ENCODE data around the gene CD79B. TPM values are rescaled to one million over a fixed set of nuclear protein-coding genes. Genes with fewer than 3 reads are reported as not detected.

The CD79B gene
- total RNA-seq, 4 donors from 2014 or later: 4.0 to 15.8 (median 6.0) TPM

DNA sequence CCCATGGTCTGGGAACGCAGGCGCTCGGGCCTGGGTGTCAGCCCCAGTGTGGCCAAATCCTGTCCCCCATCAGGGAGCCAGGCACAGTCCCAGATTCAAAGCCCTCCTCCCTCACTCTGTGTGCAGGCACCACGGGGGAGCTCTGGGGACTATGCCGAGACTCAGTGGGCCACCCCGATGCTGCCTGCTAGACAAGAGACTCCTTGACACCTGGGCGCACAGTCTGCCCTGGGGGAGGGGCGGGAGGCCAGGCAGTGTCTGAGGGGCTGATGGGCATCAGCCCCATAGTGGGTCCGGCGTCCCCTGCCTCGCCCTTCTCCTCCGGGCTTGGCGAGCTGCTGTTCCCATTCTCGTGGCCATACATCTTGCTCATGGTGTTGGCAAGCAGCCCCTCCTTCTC lies 8.5 kb upstream of the CD79B start:
- ATAC-seq (ENCODE audit: low FRiP score): no peak
- TF ChIP-seq, protein P1, sequence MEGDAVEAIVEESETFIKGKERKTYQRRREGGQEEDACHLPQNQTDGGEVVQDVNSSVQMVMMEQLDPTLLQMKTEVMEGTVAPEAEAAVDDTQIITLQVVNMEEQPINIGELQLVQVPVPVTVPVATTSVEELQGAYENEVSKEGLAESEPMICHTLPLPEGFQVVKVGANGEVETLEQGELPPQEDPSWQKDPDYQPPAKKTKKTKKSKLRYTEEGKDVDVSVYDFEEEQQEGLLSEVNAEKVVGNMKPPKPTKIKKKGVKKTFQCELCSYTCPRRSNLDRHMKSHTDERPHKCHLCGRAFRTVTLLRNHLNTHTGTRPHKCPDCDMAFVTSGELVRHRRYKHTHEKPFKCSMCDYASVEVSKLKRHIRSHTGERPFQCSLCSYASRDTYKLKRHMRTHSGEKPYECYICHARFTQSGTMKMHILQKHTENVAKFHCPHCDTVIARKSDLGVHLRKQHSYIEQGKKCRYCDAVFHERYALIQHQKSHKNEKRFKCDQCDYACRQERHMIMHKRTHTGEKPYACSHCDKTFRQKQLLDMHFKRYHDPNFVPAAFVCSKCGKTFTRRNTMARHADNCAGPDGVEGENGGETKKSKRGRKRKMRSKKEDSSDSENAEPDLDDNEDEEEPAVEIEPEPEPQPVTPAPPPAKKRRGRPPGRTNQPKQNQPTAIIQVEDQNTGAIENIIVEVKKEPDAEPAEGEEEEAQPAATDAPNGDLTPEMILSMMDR (IDR thresholded peaks at IDR 0.05): no peak
- no peak for DNase-seq (ENCODE audit: low spot score)

DNA sequence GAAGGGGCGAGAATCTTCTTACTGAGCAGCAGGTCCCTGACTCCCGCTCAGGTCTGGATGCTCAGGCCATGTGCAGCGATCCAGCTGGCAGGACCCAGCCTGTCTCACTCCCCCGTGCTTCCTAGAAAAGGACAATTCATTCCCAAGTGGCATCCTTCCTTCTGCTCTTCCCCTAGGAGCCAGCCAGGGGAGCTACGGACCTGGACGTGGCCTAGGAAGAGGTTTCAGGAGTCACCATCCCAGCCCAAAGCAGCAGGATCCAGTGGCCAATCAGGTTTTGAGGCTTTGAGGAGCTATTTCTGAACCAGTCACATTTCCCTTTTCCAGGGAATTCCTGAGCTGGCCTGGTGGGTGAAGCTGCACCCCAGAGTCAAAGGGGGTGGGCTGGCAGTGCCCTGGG lies 7.8 kb upstream of the CD79B start:
- TF ChIP-seq, protein P1 (IDR thresholded peaks at IDR 0.05): no peak
- DNase-seq (ENCODE audit: low spot score) (no peak), ATAC-seq (ENCODE audit: low FRiP score) (no peak)

DNA sequence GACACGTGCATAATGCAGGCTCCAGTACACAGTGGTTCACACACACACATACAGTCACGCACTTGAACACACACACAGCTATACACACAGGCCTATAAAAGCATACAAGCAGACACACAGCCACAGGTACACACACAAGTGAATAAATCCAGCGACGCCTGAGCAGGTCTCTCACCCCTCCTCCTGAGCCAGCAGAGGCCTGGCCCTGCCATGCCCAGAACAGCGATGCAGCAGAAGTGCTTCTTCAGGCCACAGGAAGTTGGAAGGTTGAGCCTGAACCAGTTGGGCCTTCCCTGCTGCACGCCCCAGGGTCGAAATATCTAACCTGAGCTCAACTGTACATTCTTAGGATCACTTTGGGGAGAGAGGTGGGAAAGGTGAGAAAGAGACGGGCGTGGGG lies 7.3 kb upstream of the CD79B start:
- no peak for DNase-seq (ENCODE audit: low spot score)
- TF ChIP-seq, protein P1 (IDR thresholded peaks at IDR 0.05): no peak
- no peak for ATAC-seq (ENCODE audit: low FRiP score)

DNA sequence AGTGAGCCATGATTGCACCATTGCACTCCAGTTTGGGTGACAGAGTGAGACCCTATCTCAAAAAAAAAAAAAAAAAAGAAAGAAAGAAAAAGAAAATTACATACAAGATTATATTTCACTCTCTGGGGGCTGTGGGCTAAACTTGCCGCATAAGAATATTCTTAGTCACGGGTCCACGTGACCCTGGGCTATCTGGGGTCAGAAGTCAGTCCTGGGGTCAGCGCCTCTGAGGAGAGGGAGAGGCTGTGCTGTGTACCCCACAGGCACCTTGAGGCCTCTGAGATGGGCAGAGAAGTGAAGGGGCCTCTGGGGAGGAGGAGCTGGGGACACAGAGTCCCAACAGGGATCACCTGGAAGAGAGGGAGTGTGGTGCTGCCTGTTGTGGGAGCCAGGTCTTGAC lies 5.8 kb upstream of the CD79B start:
- DNase-seq (ENCODE audit: low spot score) (no peak), ATAC-seq (ENCODE audit: low FRiP score) (no peak)
- TF ChIP-seq, protein P1 (IDR thresholded peaks at IDR 0.05): no peak

DNA sequence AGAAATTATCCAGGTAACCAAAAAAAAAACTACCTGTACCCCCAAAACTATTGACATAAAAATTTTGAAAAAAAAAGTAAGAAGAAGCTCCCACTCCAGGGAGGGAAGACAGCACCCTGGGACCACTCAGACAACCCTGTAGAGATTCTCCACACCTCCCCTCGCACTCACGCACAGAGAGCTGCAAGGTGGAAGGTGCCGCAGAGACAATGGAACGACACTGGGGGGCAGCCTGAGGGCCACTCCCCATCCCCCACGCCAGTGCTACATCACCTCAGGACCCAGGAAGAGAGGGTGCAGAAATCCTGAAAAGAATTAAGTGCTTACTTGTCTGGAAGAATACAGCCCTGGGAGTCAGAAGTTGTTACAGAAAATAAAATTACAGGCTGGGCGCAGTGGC lies 5.2 kb upstream of the CD79B start:
- DNase-seq (ENCODE audit: low spot score): no peak
- TF ChIP-seq, protein P1 (IDR thresholded peaks at IDR 0.05): no peak
- ATAC-seq (ENCODE audit: low FRiP score): no peak

DNA sequence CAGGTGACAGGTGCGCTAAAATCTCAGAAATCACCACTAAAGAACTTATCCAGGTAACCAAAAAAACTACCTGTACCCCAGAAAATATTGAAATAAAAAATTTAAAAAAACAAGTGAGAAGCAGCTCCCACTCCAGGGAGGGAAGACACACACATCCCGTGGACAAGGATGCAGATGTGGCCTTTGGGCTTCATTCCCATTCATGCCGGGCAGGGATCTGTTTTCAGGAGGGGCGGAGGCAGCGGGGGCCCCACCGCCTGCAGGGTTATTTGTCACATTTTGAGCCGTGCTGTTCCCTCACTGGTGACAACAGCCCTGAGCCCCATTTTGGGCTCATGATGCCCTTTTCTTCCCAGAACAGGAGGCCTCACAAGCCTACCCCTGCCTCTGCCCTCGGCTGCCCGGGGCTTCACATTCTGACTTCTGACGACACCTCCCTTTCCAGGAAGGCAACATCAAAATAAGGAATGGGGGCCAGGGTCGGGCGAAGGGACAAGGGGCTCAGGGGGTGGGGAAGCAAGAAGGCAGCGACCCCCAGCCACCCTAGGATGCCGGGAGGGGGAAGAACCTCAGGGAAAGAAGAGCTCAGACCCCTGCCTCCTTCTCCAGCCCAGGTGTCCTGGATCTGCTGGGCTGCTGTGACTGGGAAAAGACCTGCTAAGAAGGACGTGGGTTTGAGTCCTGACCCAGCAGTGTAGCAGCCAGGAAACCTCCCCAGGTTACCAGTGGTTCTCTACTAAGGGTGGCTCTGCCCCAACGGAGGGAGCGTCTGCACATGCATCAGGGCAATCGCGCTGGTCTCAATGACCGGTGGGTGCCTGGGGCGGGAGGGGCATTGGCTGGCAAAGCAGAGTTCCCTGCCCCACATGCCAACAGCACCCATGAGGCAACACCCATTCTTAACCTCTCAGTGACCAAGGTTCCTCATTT lies 2.3 kb upstream of the CD79B start:
- TF ChIP-seq, protein P1 (IDR thresholded peaks at IDR 0.05): no peak
- ATAC-seq (ENCODE audit: low FRiP score) (no peak), DNase-seq (ENCODE audit: low spot score) (no peak)

DNA sequence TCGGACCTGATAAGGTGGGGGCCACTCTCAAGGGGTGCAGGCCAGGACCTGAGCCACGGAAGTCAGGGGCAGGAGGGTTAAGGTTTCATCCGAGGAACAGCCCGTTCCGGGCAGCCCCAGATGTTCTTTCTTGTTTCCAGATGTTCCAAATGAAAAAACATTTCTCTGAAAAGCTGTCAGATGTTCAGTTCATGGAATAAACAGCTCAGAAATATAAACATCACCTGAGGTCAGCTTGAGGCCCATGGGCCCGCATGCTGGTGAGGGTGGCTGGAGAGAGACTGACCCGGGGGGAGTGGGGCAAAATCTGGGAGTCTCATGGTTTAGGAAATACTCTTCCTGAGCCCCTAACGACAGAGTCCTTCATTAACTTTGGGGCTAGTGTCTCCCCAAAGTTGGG lies 1.5 kb upstream of the CD79B start:
- no peak for DNase-seq (ENCODE audit: low spot score)
- TF ChIP-seq, protein P1 (IDR thresholded peaks at IDR 0.05): no peak

More for the DNA sequence above, 1.5 kb upstream of the CD79B start:
- ATAC-seq (ENCODE audit: low FRiP score): no peak
